SKM-1 treated with dmso at 0.1 percent for 144 hours (cell line): ENCODE measurements around the gene JAM3.
"Not testable (repeated sequence)": the region's sequence is repeated elsewhere in the genome, so short reads cannot be mapped to it uniquely, and the experiment has no call there.

ENCODE experiments used
- DNase-seq: peaks from one replicate; lab custom pipeline; 2025; ENCODE audit not compliant: unreplicated experiment; lab: John Stamatoyannopoulos, UW

JAM3 gene

GRCh38 chr11:134098566-134099184 lies 29.8 kb downstream of the JAM3 start:
- peak; percentile 2 for DNase-seq

DNA sequence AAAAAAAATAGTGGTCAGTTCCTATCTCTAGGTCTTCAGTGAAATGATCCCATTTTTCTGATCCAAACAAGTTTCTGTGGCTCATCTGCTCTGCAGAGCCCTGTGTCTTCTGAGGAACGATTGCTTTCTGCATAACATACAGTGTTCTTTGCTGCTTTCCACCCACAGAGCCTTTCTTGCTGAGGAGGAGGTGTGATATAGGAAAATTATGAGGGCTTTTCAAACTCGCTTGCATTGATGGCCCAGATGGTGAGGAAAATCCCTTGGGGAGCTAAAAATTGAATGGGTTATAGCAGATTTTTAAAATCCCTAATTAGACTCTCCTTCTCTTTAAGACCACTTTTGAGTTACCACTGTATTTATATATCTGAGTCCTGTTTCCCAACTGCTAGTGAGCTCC lies 31.3 kb downstream of the JAM3 start:
- no peak for DNase-seq

DNA sequence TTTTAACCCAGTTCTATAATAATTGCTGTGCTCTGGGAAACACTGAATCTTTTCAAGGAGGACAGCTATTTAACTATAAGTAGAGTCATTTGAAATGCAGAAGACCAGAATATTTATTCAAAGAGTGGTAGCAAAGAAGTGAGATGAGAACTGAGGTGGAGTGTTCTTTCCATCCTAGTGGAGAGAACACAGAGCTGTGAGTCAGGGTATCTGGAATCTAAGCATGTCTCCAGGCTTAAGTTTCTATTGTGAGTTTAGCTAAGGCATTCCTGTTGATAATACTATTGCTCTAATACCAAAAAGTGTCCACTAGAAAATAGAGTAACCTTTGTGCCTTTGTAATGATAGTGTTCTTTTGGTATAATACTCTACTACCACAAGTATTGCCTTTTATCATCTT lies 32.4 kb downstream of the JAM3 start:
- DNase-seq: no peak

DNA sequence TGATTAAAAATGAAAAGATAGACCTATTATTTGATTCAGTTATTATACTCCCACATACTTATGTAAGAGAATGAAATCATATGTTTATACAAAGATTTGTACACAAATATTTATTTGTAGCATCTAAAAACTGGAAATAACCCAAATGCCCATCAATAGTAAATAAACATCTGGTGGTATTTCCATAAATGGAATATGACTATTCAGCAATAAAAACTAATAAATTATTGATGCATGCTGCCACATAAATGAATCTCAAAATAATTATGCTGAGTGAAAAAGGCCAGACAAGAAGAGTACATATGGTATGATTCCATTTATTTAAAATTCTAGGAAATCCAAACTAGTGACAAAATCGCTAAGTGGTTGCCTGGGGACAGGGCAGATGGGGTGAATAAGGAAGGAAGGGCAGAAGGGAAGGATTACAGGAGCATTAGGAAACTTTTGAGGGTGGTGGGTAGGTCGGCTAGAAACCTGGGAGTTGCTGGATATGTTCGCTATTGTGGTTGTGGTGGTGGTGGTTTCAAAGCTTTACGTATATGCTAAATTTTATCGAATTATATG lies 41.5 kb downstream of the JAM3 start:
- no peak for DNase-seq

- not testable (repeated sequence) for DNase-seq
These were observed 44.9 kb downstream of the JAM3 start for GRCh38 chr11:134113787-134114186.

DNA sequence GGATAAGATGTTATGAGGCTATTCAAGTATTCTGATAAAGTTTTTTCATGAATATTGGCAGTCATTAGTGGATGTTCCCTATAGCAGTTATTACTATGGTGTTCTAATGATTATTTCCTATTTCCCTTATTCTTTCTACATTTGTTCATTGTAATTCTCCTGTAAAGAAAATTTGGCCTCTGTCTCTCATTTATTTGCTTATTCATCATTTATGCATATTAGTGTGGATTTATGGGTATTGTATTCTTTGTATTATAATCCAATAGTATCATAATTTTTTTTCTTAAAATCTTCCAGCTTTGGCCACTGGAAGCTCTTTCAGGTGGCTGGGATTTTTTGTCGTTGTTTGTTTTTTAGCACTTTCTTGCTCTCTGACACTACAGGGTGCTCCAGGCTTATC lies 47.3 kb downstream of the JAM3 start:
- no peak for DNase-seq

- DNase-seq: no peak
These were observed 49.1 kb downstream of the JAM3 start for GRCh38 chr11:134118006-134118405.

DNA sequence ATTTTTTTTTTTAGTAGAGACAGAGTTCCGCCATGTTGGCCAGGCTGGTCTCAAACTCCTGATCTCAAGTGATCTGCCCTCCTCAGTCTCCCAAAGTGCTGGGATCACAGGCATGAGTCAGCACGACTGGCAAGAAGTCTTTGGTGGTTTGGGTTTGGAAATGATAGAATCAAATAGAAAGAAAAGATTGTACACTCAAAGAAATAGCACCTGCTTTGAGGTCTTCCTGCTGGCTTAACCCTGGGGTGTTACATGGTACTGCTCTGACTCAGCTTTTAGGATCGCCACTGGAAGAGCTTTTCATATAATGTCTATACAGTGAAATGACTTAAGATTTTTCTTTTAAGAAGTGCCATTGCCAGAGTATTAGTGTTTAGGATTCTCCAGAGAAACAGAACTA lies 50.2 kb downstream of the JAM3 start:
- no peak for DNase-seq

- no peak for DNase-seq
These were observed 51.4 kb downstream of the JAM3 start for GRCh38 chr11:134120143-134120850.

GRCh38 chr11:134120921-134121526 lies 52.2 kb downstream of the JAM3 start:
- no peak for DNase-seq

DNA sequence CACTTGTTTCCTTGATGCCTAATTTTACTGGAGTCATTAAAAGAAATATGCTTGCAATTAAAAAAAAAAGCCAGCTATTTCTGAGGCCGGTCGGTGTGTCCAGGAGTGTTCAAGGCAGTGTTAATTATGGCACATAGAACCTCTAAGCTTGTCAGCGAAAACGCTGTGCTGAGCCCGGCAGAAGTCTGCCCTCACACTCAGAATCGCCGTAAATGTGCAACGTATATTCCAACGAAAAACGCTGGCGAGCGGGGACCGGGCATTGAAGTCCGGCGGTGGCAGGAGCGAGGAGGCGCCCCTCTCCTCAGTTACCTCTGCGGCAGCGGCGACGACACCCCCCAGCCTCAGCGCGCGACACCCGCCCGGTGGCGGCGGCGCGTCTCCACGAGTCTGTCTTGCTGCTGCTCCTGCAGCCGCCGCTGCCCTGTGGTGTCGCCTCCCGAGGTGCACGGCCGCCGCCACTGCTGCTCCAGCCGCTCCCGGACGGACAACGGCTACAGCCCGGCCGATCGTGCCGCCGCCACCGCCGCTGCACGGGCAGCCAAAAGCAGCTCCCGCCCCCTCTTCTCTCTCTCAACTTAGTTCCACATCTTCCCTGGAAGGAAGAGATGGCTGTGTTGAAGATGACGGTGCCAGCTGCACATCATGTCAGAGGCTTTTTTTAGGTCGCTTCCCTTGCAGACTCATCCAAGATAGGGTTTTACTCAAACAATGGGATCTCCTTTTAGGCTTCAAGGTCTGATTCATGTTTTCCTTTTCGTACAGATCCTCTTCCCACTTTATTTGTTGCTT lies 56.0 kb downstream of the JAM3 start:
- DNase-seq: no peak

GRCh38 chr11:134125507-134125906 lies 56.6 kb downstream of the JAM3 start:
- no peak for DNase-seq

DNA sequence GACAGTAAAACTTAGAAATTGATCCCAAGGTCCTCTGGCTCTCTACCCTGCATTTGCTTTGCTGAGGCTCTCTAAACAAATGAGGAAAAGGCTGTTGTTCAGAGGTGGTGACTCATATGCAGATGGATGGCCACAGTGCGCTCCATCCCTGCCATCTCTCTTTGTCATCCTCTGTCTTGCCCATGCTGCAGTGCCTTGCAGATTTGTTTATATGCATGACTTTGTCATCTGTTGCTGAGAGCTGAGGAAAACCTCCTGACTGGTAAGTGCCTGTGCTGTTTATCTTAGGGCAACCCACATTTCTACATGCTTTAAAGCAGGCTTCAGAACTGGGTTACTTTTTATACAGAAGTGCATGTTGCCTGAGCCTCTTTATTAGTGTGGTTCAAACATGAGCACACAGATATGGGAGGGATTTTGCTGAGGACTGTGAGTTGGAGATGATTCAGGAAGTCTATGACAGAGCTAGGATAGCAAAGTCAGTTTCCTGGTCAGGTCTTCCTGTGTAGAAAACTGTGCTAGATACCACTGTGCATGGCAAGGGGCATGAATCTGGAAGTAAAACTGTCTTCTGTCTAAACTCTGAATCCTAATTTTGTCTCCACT lies 57.4 kb downstream of the JAM3 start:
- DNase-seq: no peak

- no peak for DNase-seq
These were observed 62.9 kb downstream of the JAM3 start for GRCh38 chr11:134131628-134132244.

DNA sequence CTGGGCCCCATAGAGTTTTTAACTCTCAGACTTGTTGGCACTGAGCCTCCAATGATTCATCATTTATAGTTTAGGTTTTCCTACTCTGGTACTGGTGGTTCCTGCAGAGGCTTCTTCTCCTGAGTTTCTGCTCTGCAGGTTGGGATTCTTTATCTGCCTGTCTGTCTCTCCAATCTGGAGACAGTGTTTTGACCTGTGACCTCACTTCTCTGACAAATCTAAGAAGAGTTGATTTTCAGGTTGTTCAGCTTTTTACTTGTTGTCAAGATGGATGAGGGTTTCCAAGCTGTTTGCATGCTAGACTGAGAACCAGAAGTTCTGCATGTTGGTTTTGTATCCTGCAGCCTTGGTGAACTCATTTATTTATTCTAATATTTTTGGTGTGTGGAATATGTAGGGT lies 63.9 kb downstream of the JAM3 start:
- no peak for DNase-seq

GRCh38 chr11:134134167-134134566 lies 65.3 kb downstream of the JAM3 start:
- no peak for DNase-seq

- DNase-seq: no peak
These were observed 69.5 kb downstream of the JAM3 start for GRCh38 chr11:134138376-134138775.

DNA sequence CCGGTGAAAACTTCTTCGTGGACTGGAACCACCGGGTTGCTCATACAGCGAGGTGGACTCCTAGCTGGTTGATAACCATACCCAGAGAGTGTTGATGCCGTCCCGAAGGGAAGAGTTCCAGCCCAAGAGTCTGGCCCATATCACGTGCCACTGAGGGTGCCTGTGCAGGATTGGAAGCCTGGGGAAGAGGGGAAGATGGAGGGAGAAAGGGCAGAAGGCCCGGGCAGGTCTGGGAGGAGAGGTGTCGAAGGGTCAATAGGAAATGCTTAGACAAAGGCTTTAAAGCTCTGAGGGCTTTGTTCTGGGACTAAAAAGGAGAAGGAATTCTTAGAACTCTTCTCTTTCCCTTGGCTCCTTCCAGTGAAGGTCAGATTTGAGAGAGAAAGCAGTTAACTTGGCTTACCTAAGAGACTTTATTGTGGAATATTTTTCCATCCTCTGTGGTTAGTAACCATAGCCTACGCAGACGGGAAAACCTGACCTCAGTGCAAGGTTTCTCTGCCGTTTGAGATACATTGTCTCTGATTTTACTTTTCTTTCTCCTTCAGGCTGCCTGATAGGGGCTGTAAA lies 70.5 kb downstream of the JAM3 start:
- DNase-seq: no peak

DNA sequence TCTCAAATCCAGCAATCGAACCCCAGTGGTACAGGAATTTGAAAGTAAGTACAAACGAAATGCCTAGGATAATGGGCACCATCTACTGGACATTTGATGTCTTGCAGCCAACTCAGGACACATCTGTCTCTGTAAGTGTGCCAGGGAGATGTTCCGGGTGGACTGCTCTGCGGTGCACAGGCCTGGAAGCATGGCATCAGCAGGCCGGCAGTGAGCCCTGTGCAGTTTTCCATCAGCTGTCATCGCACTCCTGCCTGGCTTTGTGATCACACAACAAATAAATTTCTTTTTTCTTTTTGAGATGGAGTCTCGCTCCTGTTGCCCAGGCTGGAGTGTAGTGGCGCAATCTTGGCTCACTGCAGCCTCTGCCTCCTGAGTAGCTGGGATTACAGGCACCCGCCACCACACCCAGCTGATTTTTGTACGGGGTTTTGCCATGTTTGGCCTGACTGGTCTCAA lies 71.0 kb downstream of the JAM3 start:
- DNase-seq: no peak

DNA sequence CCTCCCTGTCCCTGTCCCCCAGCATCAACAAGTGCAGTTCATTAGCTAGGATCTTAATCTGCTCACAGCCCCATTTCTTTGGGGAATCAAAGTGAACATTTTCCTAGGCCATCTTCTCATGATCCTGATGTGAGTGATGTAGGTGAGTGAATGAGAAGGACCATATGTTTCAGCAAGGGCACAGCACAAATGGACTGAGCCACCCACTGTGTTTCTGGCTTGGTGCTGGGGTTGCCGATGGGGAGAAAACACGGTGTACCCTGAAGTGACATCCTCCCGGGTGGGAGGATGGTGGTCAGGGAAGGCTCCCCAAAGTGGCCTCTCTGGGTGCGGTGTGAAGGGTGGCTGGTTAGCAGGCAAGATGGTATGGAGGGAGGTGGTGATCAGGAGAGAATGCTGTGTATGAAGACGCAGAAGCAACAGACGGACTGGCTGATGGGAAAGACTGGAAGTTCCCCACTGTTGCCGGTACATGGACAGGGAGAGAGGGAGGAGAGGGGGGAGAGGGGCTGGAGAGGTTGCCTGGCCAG lies 72.2 kb downstream of the JAM3 start:
- no peak for DNase-seq
